Measurements from ENCODE around the gene GNS. TPM values are rescaled to one million over a fixed set of nuclear protein-coding genes. Genes with fewer than 3 reads are reported as not detected.

GNS gene
- polyA plus RNA-seq, 2 of the 4 experiments (the other 2 are of a cell fraction), result 54.3 to 109 TPM

DNA sequence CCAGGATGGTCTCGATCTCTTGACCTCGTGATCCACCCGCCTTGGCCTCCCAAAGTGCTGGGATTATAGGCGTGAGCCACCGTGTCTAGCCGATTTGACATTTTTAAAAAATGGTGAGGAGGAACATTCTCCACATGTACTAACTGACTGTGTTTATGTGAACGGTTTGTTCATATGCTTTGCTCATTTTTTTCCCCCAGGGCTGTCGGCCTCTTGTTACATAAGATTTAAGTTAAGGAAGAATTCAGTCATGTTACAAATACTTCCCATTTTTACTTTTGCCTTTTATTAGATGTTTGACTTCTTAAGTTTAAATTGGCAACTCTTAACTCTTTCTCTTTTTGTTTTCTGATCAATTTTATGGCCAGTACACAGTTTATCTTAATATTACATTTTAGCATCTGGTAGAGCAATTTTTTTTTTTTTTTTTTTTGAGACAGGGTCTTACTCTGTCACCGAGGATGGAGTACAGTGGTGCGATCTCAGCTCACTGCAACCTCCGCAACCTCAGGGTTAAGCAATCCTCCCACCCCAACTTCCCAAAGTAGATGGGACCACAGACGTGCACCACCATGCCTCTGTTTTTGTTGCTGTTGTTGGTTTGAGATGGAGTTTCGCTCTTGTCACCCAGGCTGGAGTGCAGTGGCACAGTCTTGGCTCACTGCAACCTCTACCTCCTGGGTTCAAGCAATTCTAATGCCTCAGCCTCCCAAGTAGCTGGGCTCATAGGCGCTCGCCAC is 9.6 kb downstream of the GNS start:
- WGBS (ENCODE audit: missing lambda C conversion rate), result 95% methylated on average over 15 of the region's 15 CpGs
- peaks cover 19% of the 10 kb centered on the region for H3K4me1 ChIP-seq
- no peak for TF ChIP-seq HOXA7 (CRISPR knock-in tag; IDR thresholded peaks at IDR 0.05)
- no peak for TF ChIP-seq FOSL2 (IDR thresholded peaks at IDR 0.05)
- no peak for TF ChIP-seq FOSL2 (CRISPR knock-in tag; IDR thresholded peaks at IDR 0.05)
- no peak for TF ChIP-seq RARB (CRISPR knock-in tag; IDR thresholded peaks at IDR 0.05)
- no peak for TF ChIP-seq GATA3 (IDR thresholded peaks at IDR 0.05; ENCODE audit: borderline replicate concordance)
- no peak for TF ChIP-seq RCOR1 (IDR thresholded peaks at IDR 0.05; ENCODE audit: low read depth, low read length)
- no peak for TF ChIP-seq CHD4 (IDR thresholded peaks at IDR 0.05; ENCODE audit: borderline replicate concordance)
- TF ChIP-seq, protein P1, sequence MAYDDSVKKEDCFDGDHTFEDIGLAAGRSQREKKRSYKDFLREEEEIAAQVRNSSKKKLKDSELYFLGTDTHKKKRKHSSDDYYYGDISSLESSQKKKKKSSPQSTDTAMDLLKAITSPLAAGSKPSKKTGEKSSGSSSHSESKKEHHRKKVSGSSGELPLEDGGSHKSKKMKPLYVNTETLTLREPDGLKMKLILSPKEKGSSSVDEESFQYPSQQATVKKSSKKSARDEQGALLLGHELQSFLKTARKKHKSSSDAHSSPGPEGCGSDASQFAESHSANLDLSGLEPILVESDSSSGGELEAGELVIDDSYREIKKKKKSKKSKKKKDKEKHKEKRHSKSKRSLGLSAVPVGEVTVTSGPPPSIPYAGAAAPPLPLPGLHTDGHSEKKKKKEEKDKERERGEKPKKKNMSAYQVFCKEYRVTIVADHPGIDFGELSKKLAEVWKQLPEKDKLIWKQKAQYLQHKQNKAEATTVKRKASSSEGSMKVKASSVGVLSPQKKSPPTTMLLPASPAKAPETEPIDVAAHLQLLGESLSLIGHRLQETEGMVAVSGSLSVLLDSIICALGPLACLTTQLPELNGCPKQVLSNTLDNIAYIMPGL (CRISPR knock-in tag; IDR thresholded peaks at IDR 0.05; ENCODE audit: borderline replicate concordance), result no peak
- TF ChIP-seq TP53 (CRISPR knock-in tag; IDR thresholded peaks at IDR 0.05), result no peak
- no peak for TF ChIP-seq SMC3 (IDR thresholded peaks at IDR 0.05)
- no peak overlapping the region for H3K27ac ChIP-seq
- no peak overlapping the region for H3K4me3 ChIP-seq
- no peak for FAIRE-seq
- no peak for DNase-seq (ENCODE audit: low read depth in 1 of 2, low spot score in 1 of 2)
- no peak for ATAC-seq
- H3K4me2 ChIP-seq, result no peak overlapping the region
- H3K9me3 ChIP-seq, result no peaks in the 10 kb centered on the region
- POLR2A ChIA-PET, result no interaction called here
- CTCF ChIA-PET, result interaction anchor here (0.6 to 1.2 kb wide), 2 partner anchors 15 to 219 kb away, joined by 3 to 4 read pairs; no protein-coding TSS in a partner anchor

DNA sequence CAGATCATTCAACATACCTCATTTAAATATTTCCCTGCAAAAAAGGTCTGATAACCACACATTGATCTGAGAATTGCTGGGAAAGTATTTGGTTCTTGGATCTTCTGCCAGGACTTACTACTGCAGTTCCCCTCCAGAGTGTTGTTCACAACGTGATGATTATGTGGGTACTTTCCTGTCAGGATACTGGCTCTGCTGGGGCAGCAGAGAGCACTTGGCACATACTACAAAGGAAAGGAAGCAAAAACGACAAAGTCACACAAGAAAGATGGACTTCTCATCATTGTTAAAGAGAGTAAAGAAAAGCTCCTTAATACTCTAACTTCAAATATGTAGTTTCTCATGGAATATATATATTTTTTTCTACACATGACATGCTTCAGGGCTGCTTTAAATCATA is 11.5 kb downstream of the GNS start:
- peaks cover 21% of the 10 kb centered on the region for H3K4me1 ChIP-seq
- H3K4me2 ChIP-seq, result no peak overlapping the region
- H3K4me3 ChIP-seq, result no peak overlapping the region
- DNase-seq (ENCODE audit: low read depth in 1 of 2, low spot score in 1 of 2), result no peak
- H3K27ac ChIP-seq, result no peak overlapping the region
- TF ChIP-seq CHD4 (IDR thresholded peaks at IDR 0.05; ENCODE audit: borderline replicate concordance), result no peak
- FAIRE-seq, result no peak
- CTCF ChIA-PET, result interaction anchor here (0.7 kb wide), 1 partner anchor 1025 kb away, joined by 3 read pairs; no protein-coding TSS in a partner anchor
- H3K9me3 ChIP-seq, result no peaks in the 10 kb centered on the region
- no peak for ATAC-seq
- POLR2A ChIA-PET, result no interaction called here
- WGBS (ENCODE audit: missing lambda C conversion rate), result 17% methylated on average over 2 of the region's 2 CpGs

DNA sequence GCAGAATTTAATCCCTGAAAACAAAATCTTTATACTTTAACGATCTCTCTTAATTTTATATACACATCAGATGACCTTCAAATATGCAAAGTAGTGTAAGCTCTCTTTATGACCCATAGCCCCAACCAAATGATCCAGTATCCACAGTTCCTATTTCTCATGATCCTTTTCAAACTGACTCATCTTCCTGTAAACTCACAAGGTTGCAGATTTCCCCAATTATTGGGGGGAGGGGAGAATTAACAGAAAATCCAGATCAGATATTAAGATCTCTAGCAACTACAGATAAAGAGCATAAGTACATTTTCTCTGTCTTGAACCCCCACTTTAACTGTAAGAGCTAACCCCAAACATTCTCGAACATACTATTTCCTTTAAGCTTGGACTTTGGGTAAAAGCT is 12.5 kb downstream of the GNS start:
- Histone ChIP-seq H3K4me3 (no peak overlapping the region), H3K27ac (no peak overlapping the region), H3K9me3 (no peaks in the 10 kb centered on the region), H3K4me1 (peaks cover 21% of the 10 kb centered on the region), H3K4me2 (no peak overlapping the region)
- WGBS (ENCODE audit: missing lambda C conversion rate), result 89% methylated on average over 2 of the region's 2 CpGs
- TF ChIP-seq ZFP36 (IDR thresholded peaks at IDR 0.05; ENCODE audit: borderline replicate concordance, partially characterized antibody) (no peak), JUN (IDR thresholded peaks at IDR 0.05) (no peak), RCOR1 (IDR thresholded peaks at IDR 0.05; ENCODE audit: low read depth, low read length) (no peak), EHMT2 (IDR thresholded peaks at IDR 0.05; ENCODE audit: low read depth) (no peak), CBX8 (IDR thresholded peaks at IDR 0.05) (no peak), KDM5A (IDR thresholded peaks at IDR 0.05) (no peak), HDAC2 (IDR thresholded peaks at IDR 0.05) (no peak), JUNB (IDR thresholded peaks at IDR 0.05) (no peak)
- TF ChIP-seq, protein P2, sequence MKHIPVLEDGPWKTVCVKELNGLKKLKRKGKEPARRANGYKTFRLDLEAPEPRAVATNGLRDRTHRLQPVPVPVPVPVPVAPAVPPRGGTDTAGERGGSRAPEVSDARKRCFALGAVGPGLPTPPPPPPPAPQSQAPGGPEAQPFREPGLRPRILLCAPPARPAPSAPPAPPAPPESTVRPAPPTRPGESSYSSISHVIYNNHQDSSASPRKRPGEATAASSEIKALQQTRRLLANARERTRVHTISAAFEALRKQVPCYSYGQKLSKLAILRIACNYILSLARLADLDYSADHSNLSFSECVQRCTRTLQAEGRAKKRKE (CRISPR knock-in tag; IDR thresholded peaks at IDR 0.05; ENCODE audit: low read depth), result no peak
- TF ChIP-seq, protein P1 (CRISPR knock-in tag; IDR thresholded peaks at IDR 0.05; ENCODE audit: borderline replicate concordance), result no peak
- FAIRE-seq, result no peak
- no peak for DNase-seq (ENCODE audit: low read depth in 1 of 2, low spot score in 1 of 2)
- ChIA-PET POLR2A (no interaction called here), CTCF (interaction anchor here (1.3 to 2.9 kb wide), 2 partner anchors 10 to 197 kb away, joined by 5 to 8 read pairs; no protein-coding TSS in a partner anchor)
- ATAC-seq, result no peak

Measured in A549 (cell line).